Esophagus squamous epithelium (tissue), 5 donors: ENCODE measurements around the gene PTPRG. TPM values are rescaled to one million over a fixed set of nuclear protein-coding genes. Genes with fewer than 3 reads are reported as not detected.

Experiments
- DNase-seq: peaks from one replicate; lab custom pipeline; 2025; lab: John Stamatoyannopoulos, UW
- H3K27ac ChIP-seq, 4 donors: fragments of 200-600 bp; sonication (generic); one replicate each; pipeline ENCODE4 v1.5.1; 2016 to 2019; ENCODE audit warnings: mild to moderate bottlenecking in 1 of 4
- H3K27me3 ChIP-seq, 4 donors: fragments of 200-600 bp; sonication (generic); 1 replicate in 3 of 4; 2 replicates in 1 of 4; pipeline versions ENCODE4 v1.5.1 to v1.6.0; 2017 to 2021; ENCODE audit warnings: antibody characterized with exemption in 1 of 4
- H3K36me3 ChIP-seq, 3 donors: fragments of 200-600 bp; sonication (generic); one replicate each; pipeline ENCODE4 v1.5.1; 2016 to 2019
- H3K4me1 ChIP-seq, 3 donors: fragments of 200-600 bp; sonication (generic); one replicate each; pipeline ENCODE4 v1.5.1; 2017 to 2019
- H3K4me3 ChIP-seq, 4 donors: fragments of 200-600 bp; sonication (generic); 1 replicate in 3 of 4; 2 replicates in 1 of 4; pipeline ENCODE4 v1.5.1; 2016 to 2019; ENCODE audit warnings: mild to moderate bottlenecking in 2 of 4, moderate library complexity in 1 of 4
- H3K9me3 ChIP-seq, 3 donors: fragments of 200-600 bp; sonication (generic); one replicate each; pipeline ENCODE4 v1.5.1; 2016 to 2019
- POLR2A ChIP-seq, 4 donors: fragments of 450-650 bp; IDR thresholded peaks; one replicate each; pipeline ENCODE4 v1.6.1; 2017; ENCODE audit warnings: antibody characterized with exemption in 4 of 4, mild to moderate bottlenecking in 4 of 4, moderate library complexity in 3 of 4
- WGBS, 2 donors: methylation state at CpG; one replicate each; pipeline ENCODE4 v1.1.5; 2018; 5-methylcytosine and 5-hydroxymethylcytosine counted together
- intact Hi-C: fragments of 100-400 bp; cut with DNase I; formaldehyde crosslinking; loops from one replicate; pipeline ENCODE4 v1.15.0; 2022
- total RNA-seq, 4 donors: library from RNA; depleted of rRNA; stranded (reverse); fragments of >200 nt; gene quantifications; one replicate each; pipeline ENCODE4 v1.1.0, GENCODE V29; 2016
- TF ChIP-seq, protein P1 (sequence below), 6 experiments: fragments of 450-650 bp in 4 of 6; fragments of 200-600 bp in 2 of 6; sonication (generic) in 2 of 6; IDR thresholded peaks; one replicate each; pipeline ENCODE4 v1.5.1; 2016 to 2019; ENCODE audit warnings: antibody characterized with exemption in 6 of 6, mild to moderate bottlenecking in 4 of 6, moderate library complexity in 4 of 6
- donor health status: DM: yes; HTN: yes; CAD: no.

PTPRG gene
- total RNA-seq, 4 donors from 2014 or later, result 3.7 to 42.2 (median 15.2) TPM

DNA sequence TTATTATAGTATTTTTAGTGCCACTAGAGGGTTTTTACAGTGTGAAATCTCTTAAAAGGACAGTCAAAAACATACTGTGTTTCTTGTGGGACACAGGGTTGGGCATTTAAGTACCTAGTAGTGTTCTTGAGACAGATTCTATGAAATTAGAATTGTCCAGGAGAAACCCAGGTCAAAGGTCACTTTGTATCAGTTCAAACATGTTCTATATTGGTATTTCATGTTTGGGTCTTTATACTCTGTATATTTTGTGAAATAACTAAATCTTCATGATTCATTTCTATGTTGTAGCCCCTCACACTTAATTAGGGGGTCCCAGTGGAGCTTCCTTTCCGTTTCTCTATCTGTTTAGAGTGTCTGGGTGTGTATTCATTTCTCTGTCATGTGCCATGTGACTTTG, 171.6 kb downstream of the PTPRG start:
- TF ChIP-seq POLR2A (IDR thresholded peaks at IDR 0.05), result no peak
- TF ChIP-seq, protein P1, sequence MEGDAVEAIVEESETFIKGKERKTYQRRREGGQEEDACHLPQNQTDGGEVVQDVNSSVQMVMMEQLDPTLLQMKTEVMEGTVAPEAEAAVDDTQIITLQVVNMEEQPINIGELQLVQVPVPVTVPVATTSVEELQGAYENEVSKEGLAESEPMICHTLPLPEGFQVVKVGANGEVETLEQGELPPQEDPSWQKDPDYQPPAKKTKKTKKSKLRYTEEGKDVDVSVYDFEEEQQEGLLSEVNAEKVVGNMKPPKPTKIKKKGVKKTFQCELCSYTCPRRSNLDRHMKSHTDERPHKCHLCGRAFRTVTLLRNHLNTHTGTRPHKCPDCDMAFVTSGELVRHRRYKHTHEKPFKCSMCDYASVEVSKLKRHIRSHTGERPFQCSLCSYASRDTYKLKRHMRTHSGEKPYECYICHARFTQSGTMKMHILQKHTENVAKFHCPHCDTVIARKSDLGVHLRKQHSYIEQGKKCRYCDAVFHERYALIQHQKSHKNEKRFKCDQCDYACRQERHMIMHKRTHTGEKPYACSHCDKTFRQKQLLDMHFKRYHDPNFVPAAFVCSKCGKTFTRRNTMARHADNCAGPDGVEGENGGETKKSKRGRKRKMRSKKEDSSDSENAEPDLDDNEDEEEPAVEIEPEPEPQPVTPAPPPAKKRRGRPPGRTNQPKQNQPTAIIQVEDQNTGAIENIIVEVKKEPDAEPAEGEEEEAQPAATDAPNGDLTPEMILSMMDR (IDR thresholded peaks at IDR 0.05), result no peak
- WGBS, 2 donors, result 56 to 63% methylated on average over 1 of the region's 1 CpG
- H3K4me3 ChIP-seq, result no peak overlapping the region
- H3K9me3 ChIP-seq, result no peaks in the 10 kb centered on the region
- no peaks in the 10 kb centered on the region for H3K36me3 ChIP-seq
- H3K27me3 ChIP-seq, result no peaks in the 10 kb centered on the region
- H3K4me1 ChIP-seq, result peaks cover 0 to 12% (median 3%) of the 10 kb centered on the region in 3 donors
- no peak overlapping the region for H3K27ac ChIP-seq
- intact Hi-C loops, result no loop called here
- DNase-seq, result no peak

DNA sequence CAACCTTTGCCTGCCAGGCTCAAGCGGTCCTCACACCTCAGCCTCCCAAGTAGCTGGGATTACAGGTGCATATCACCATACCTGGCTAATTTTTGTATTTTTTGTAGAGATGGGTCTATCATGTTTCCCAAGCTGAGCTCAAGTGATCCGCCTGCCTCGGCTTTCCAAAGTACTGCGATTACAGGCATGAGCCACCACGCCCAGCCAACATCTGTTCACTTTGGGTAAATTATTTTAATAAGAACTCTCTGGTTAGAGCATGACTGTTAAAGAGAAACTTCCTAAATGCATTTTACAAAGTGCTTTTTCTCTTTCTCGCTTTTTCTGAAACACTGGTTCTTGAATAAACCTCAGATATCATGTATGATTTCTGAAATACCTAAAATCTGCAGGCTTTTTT, 172.5 kb downstream of the PTPRG start:
- 78 to 81% methylated on average over 6 of the region's 6 CpGs for WGBS, 2 donors
- Histone ChIP-seq H3K27me3 (no peaks in the 10 kb centered on the region), H3K36me3 (no peaks in the 10 kb centered on the region), H3K4me1 (peaks cover 0 to 12% (median 3%) of the 10 kb centered on the region in 3 donors), H3K4me3 (no peak overlapping the region), H3K9me3 (no peaks in the 10 kb centered on the region), H3K27ac (no peak overlapping the region)
- no peak for DNase-seq
- no peak for TF ChIP-seq POLR2A (IDR thresholded peaks at IDR 0.05)
- intact Hi-C loops, result no loop called here

DNA sequence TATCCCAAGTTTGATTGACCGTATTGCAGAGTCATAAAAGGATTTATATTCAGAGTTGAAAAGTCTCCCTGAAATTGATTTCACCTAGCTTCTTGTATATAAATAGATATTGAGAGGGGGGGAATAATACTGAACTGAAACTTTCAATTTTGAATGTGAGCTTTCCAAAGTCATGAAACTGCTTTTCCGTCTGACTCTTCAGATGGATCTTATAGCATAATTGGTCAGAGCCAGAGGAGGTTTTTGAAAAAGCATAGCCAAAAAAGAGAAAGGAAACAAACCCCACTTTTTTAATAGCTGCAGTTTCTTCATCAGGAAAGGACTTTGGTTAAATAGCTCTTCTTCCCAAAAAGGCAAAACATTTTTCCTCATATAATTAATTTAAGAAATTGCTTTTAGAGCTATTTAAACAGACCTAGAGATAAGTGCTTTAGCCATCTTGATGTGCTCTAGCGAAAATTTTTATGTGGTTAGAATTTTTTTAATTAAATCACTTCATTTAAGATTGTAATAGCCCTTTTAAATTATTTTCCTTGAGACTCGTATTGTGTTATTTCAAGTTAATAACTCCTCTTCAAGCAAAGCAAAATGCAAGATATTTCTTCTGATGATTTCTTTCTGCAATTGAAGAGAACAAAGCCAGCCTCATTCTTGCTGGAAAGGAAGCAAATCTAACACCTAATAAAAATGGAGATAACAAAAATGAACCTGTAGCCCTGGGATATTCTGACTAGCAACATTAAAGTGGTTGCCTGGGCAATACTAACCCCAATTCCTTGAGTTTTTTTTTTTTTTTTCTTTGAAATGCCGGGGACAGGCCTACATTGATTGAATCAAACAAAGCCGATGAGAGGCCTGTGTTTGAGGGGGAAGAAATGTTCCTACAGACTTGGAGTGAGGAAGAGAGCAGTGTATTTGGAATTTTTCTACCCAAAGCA, 173.6 kb downstream of the PTPRG start:
- no peak for DNase-seq
- H3K36me3 ChIP-seq, result no peaks in the 10 kb centered on the region
- 72 to 87% methylated on average over 6 of the region's 6 CpGs for WGBS, 2 donors
- H3K27me3 ChIP-seq, result no peaks in the 10 kb centered on the region
- H3K4me3 ChIP-seq, result no peak overlapping the region
- no peak overlapping the region for H3K27ac ChIP-seq
- no peaks in the 10 kb centered on the region for H3K9me3 ChIP-seq
- TF ChIP-seq POLR2A (IDR thresholded peaks at IDR 0.05), result no peak
- TF ChIP-seq, protein P1 (IDR thresholded peaks at IDR 0.05), result no peak
- intact Hi-C loops, result no loop called here
- peaks cover 0 to 10% (median under 1%) of the 10 kb centered on the region in 3 donors for H3K4me1 ChIP-seq

DNA sequence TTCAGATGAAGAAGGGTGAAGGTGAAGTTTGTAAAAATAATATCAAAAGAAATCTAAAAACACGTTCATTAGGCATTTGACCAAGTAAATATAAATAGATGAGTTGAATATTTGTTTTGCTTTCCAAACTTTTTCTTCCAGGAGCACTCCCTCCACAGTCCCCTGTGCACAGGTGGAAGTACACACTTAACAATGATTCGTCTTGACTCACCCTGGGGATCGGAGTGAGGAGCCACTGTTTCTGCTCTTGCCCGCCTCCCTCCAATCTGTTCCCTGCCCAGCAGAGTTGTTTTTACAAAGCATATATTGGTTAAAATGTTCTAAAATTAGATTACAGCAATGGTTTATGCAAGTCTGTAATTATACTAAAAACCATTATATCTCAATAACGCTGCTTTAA, 175.1 kb downstream of the PTPRG start:
- H3K4me1 ChIP-seq, result peaks cover 0 to 9% (median 0%) of the 10 kb centered on the region in 3 donors
- DNase-seq, result no peak
- no peaks in the 10 kb centered on the region for H3K36me3 ChIP-seq
- H3K9me3 ChIP-seq, result no peaks in the 10 kb centered on the region
- intact Hi-C loops, result no loop called here
- H3K4me3 ChIP-seq, result no peak overlapping the region
- no peak overlapping the region for H3K27ac ChIP-seq
- H3K27me3 ChIP-seq, result no peaks in the 10 kb centered on the region
- 82 to 85% methylated on average over 5 of the region's 5 CpGs for WGBS, 2 donors
- TF ChIP-seq POLR2A (IDR thresholded peaks at IDR 0.05), result no peak
- TF ChIP-seq, protein P1 (IDR thresholded peaks at IDR 0.05), result no peak

DNA sequence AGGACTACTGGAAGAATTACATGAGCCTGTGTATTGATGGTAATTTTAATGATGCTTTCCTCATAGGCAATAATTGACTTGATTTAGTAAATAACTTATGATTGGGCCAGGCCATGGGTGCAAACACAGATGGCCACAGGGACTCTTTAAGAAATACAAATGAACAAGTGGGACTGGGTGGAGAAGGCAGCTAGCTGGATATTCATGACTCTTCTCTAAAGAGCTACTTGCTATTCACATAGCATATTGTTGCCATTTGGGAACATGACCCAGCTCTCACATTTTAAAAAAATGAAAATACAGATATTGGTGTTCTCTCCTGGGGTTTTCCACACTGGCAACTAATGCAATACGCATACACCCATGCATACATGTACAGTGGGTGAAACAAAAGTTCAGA, 178.3 kb downstream of the PTPRG start:
- Histone ChIP-seq H3K27me3 (no peaks in the 10 kb centered on the region), H3K9me3 (no peaks in the 10 kb centered on the region), H3K27ac (no peak overlapping the region), H3K4me3 (no peak overlapping the region), H3K36me3 (no peaks in the 10 kb centered on the region), H3K4me1 (no peaks in the 10 kb centered on the region)
- DNase-seq, result no peak
- intact Hi-C loops, result no loop called here
- TF ChIP-seq POLR2A (IDR thresholded peaks at IDR 0.05), result no peak
- TF ChIP-seq, protein P1 (IDR thresholded peaks at IDR 0.05), result no peak
- WGBS, 2 donors, result 100% methylated on average over 1 of the region's 1 CpG
